ENCODE results near the gene SLC19A2.

- TF ChIP-seq CTCF (IDR thresholded peaks at IDR 0.05; ENCODE audit: borderline replicate concordance, extremely low read depth, low read length, poor library complexity, severe bottlenecking): no peak
- no peak for TF ChIP-seq EZH2 (IDR thresholded peaks at IDR 0.05; ENCODE audit: borderline replicate concordance, low read depth, low read length, severe bottlenecking)
These were observed 21.7 kb upstream of the SLC19A2 start for GRCh38 chr1:169507413-169507812.

Data from DND-41 (cell line).